ENCODE measurements around the gene CDK3. TPM values are rescaled to one million over a fixed set of nuclear protein-coding genes. Genes with fewer than 3 reads are reported as not detected.

The CDK3 gene
- total RNA-seq (2022; extraction: Qiagen RNA extraction; ENCODE audit: low read depth) = 3.9 to 5.6 TPM (median 4.8 TPM) in 5 replicates

GRCh38 chr17:76000755-76001521 is at the start of gene CDK3:
CDK3 (plus strand) TSS chr17:76000855; CDS start chr17:76001426, 571 bp downstream.

GRCh38 chr17:75978938-75979704 is 21.5 kb upstream of the CDK3 start, which contains the start of the genes ACOX1 and TEN1:
ACOX1 (minus strand) TSS chr17:75979166; CDS start chr17:75979073, 93 bp downstream.
TEN1 (plus strand) TSS chr17:75979240; CDS start chr17:75986193, 6,953 bp downstream.

GRCh38 chr17:76027159-76027839 is 26.6 kb downstream of the CDK3 start, which contains the start of gene EVPL:
EVPL (minus strand) TSS chr17:76027306; CDS start chr17:76027198, 108 bp downstream.

Other genes starting within 250 kb of the CDK3 start
- gene GALK1, start 235.7 kb upstream of the CDK3 start, total RNA-seq (2022; extraction: Qiagen RNA extraction; ENCODE audit: low read depth) = 56.7 to 84.6 TPM (median 80.2 TPM) in 5 replicates
- 25.8 to 33.0 TPM (median 30.3 TPM) in 5 replicates for gene UNK, start 216.0 kb upstream of the CDK3 start, total RNA-seq (2022; extraction: Qiagen RNA extraction; ENCODE audit: low read depth)
- gene UNC13D, start 156.5 kb upstream of the CDK3 start, total RNA-seq (2022; extraction: Qiagen RNA extraction; ENCODE audit: low read depth) = 3.3 to 7.1 TPM (median 6.1 TPM) in 5 replicates
- gene WBP2, start 145.5 kb upstream of the CDK3 start, total RNA-seq (2022; extraction: Qiagen RNA extraction; ENCODE audit: low read depth) = 83.3 to 93.3 TPM (median 89.9 TPM) in 5 replicates
- 126 to 197 TPM (median 175 TPM) in 5 replicates for gene TRIM47, start 122.3 kb upstream of the CDK3 start, total RNA-seq (2022; extraction: Qiagen RNA extraction; ENCODE audit: low read depth)
- gene TRIM65, start 103.9 kb upstream of the CDK3 start, total RNA-seq (2022; extraction: Qiagen RNA extraction; ENCODE audit: low read depth) = 26.4 to 39.7 TPM (median 36.3 TPM) in 5 replicates
- gene MRPL38, start 96.0 kb upstream of the CDK3 start, total RNA-seq (2022; extraction: Qiagen RNA extraction; ENCODE audit: low read depth) = 88.0 to 126 TPM (median 118 TPM) in 5 replicates
- gene FBF1, start 59.8 kb upstream of the CDK3 start, total RNA-seq (2022; extraction: Qiagen RNA extraction; ENCODE audit: low read depth) = 5.6 to 8.5 TPM (median 7.9 TPM) in 5 replicates
- gene ACOX1, start 21.7 kb upstream of the CDK3 start, total RNA-seq (2022; extraction: Qiagen RNA extraction; ENCODE audit: low read depth) = 13.0 to 19.0 TPM (median 16.8 TPM) in 5 replicates
- gene TEN1, start 21.6 kb upstream of the CDK3 start, total RNA-seq (2022; extraction: Qiagen RNA extraction; ENCODE audit: low read depth) = 21.9 to 28.6 TPM (median 25.3 TPM) in 5 replicates
- gene EVPL, start 26.5 kb downstream of the CDK3 start, total RNA-seq (2022; extraction: Qiagen RNA extraction; ENCODE audit: low read depth) = 15.6 to 19.5 TPM (median 17.9 TPM) in 5 replicates
- gene SRP68, start 71.7 kb downstream of the CDK3 start, total RNA-seq (2022; extraction: Qiagen RNA extraction; ENCODE audit: low read depth) = 74.9 to 86.3 TPM (median 82.9 TPM) in 5 replicates
- gene GALR2, start 73.9 kb downstream of the CDK3 start, total RNA-seq (2022; extraction: Qiagen RNA extraction; ENCODE audit: low read depth) = 0.47 to 1.9 TPM (median 1.6 TPM) in 5 replicates
- gene ZACN, start 78.3 kb downstream of the CDK3 start, total RNA-seq (2022; extraction: Qiagen RNA extraction; ENCODE audit: low read depth) = 0.18 to 0.50 TPM (median 0.40 TPM) in 5 replicates
- gene EXOC7, start 102.9 kb downstream of the CDK3 start, total RNA-seq (2022; extraction: Qiagen RNA extraction; ENCODE audit: low read depth) = 52.4 to 73.1 TPM (median 62.5 TPM) in 5 replicates
- 0.34 to 0.76 TPM (median 0.55 TPM) in 5 replicates for gene FOXJ1, start 140.4 kb downstream of the CDK3 start, total RNA-seq (2022; extraction: Qiagen RNA extraction; ENCODE audit: low read depth)
- 7.0 to 11.5 TPM (median 9.4 TPM) in 5 replicates for gene RNF157, start 239.6 kb downstream of the CDK3 start, total RNA-seq (2022; extraction: Qiagen RNA extraction; ENCODE audit: low read depth)

Data from A549 treated with GW870086 at 1 μM for 4 hours (cell line).